Stomach (tissue), 4 donors: ENCODE results near the gene GNPDA2.

Experiments
- CTCF ChIP-seq, 7 experiments: fragments of 450-650 bp in 4 of 7; fragments of 200-600 bp in 3 of 7; sonication (generic) in 3 of 7; IDR thresholded peaks; one replicate each; pipeline ENCODE4 v1.5.1; 2016 to 2019; ENCODE audit warnings: antibody characterized with exemption in 7 of 7, control low read depth in 2 of 7, mild to moderate bottlenecking in 1 of 7
- POLR2A ChIP-seq, 4 donors: fragments of 450-650 bp; IDR thresholded peaks; one replicate each; pipeline ENCODE4 v1.6.1; 2016; ENCODE audit warnings: antibody characterized with exemption in 4 of 4, control low read depth in 2 of 4, mild to moderate bottlenecking in 1 of 4, moderate library complexity in 1 of 4

GRCh38 chr4:44662623-44663005 is 63.7 kb downstream of the GNPDA2 start:
- TF ChIP-seq CTCF (IDR thresholded peaks at IDR 0.05) (no peak), POLR2A (IDR thresholded peaks at IDR 0.05) (no peak)
